Peyer's patch (tissue), 4 donors: ENCODE results near the gene KRTAP19-4. TPM values are rescaled to one million over a fixed set of nuclear protein-coding genes. Genes with fewer than 3 reads are reported as not detected.

Experiments
- DNase-seq, 3 donors: peaks; one replicate each; pipeline ENCODE4 v3.0.0-alpha.2; 2017 to 2019
- H3K27ac ChIP-seq, 4 donors: fragments of 200-600 bp; sonication (generic); one replicate each; pipeline ENCODE4 v1.5.1; 2016 to 2019
- H3K27me3 ChIP-seq, 2 donors: fragments of 200-600 bp; sonication (generic); one replicate each; pipeline ENCODE4 v1.5.1; 2019
- H3K36me3 ChIP-seq, 3 donors: fragments of 200-600 bp; sonication (generic); one replicate each; pipeline ENCODE4 v1.5.1; 2016 to 2019
- H3K4me1 ChIP-seq, 4 donors: fragments of 200-600 bp; sonication (generic); one replicate each; pipeline ENCODE4 v1.5.1; 2016 to 2019
- H3K4me3 ChIP-seq, 4 donors: fragments of 200-600 bp; sonication (generic); 1 replicate in 3 of 4; 2 replicates in 1 of 4; pipeline ENCODE4 v1.5.1; 2016 to 2019; ENCODE audit warnings: mild to moderate bottlenecking in 1 of 4
- H3K9me3 ChIP-seq, 4 donors: fragments of 200-600 bp; sonication (generic); one replicate each; pipeline ENCODE4 v1.5.1; 2016 to 2019; ENCODE audit warnings: mild to moderate bottlenecking in 1 of 4
- POLR2A ChIP-seq, 2 donors: fragments of 450-650 bp; IDR thresholded peaks; one replicate each; pipeline ENCODE4 v1.5.1; 2017; ENCODE audit warnings: antibody characterized with exemption in 2 of 2, mild to moderate bottlenecking in 2 of 2, moderate library complexity in 2 of 2
- total RNA-seq, 4 donors: library from RNA; depleted of rRNA; stranded (reverse); fragments of >200 nt; gene quantifications; one replicate each; pipeline ENCODE4 v1.1.0, GENCODE V29; 2016
- TF ChIP-seq, protein P1 (sequence below), 6 experiments: fragments of 450-650 bp in 4 of 6; fragments of 200-600 bp in 2 of 6; sonication (generic) in 1 of 6; IDR thresholded peaks; one replicate each; pipeline ENCODE4 v1.5.1; 2017 to 2019; ENCODE audit warnings: antibody characterized with exemption in 6 of 6, mild to moderate bottlenecking in 3 of 6, moderate library complexity in 1 of 6

KRTAP19-4 gene
- total RNA-seq, 4 donors from 2014 or later = not detected

DNA sequence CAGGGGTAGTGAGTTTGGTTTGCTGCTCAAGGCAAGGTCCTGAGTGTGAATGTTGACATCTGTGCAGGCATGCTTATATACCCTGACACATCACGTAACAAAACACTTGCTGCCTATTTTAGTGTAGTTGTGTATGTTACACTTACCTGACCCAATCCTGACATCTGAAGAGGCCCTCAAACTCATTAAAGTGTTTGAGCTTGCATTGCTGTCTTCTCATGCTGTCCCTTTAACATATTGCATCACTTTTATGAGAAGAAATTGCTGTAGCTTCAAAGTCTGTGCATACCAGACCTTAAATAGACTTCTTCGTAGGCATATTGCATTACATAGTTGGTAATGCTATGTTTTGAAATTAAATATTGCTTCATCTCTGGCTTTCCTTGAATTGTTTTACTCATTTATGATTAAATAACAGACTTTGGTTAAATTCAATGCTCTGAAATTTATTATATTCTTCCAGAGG lies 5.0 kb downstream of the KRTAP19-4 start, which contains the start of gene KRTAP19-3:
Gene KRTAP19-3, minus strand, starts transcription at position 51 of the 466 bp plus-strand sequence. CDS start 56 bp downstream, outside the sequence.
- no peak for DNase-seq
- Histone ChIP-seq H3K4me1 (no peaks in the 10 kb centered on the region), H3K27ac (no peak within 1 kb of the TSS), H3K4me3 (no peak within 1 kb of the TSS), H3K9me3 (no peaks in the 10 kb centered on the region), H3K27me3 (no peaks in the 10 kb centered on the region), H3K36me3 (no peaks in the 10 kb centered on the region)
- TF ChIP-seq, protein P1, sequence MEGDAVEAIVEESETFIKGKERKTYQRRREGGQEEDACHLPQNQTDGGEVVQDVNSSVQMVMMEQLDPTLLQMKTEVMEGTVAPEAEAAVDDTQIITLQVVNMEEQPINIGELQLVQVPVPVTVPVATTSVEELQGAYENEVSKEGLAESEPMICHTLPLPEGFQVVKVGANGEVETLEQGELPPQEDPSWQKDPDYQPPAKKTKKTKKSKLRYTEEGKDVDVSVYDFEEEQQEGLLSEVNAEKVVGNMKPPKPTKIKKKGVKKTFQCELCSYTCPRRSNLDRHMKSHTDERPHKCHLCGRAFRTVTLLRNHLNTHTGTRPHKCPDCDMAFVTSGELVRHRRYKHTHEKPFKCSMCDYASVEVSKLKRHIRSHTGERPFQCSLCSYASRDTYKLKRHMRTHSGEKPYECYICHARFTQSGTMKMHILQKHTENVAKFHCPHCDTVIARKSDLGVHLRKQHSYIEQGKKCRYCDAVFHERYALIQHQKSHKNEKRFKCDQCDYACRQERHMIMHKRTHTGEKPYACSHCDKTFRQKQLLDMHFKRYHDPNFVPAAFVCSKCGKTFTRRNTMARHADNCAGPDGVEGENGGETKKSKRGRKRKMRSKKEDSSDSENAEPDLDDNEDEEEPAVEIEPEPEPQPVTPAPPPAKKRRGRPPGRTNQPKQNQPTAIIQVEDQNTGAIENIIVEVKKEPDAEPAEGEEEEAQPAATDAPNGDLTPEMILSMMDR (IDR thresholded peaks at IDR 0.05) = no peak
- TF ChIP-seq POLR2A (IDR thresholded peaks at IDR 0.05) = no peak

DNA sequence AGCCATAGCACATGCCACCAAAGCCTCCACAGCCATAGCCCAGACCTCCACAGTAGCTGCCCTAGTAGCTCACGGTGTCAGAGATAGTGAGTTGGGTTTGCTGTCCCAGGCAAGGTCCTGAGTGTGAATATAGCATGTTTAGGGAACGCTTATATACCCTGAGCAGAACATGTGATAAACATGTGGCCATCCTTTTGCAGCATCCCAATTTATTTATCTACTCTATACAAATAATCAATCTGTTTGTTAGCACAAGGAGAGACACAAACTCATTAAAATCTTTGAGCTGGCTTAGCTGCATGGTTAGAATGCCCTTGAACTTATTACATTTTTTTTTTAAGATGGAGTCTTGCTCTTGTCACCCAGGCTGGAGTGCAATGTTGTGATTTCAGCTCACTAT lies 9.6 kb downstream of the KRTAP19-4 start, which contains the start of gene KRTAP19-2:
Gene KRTAP19-2, minus strand, starts transcription at position 101 of the 400 bp plus-strand sequence. Its CDS starts 88 bp downstream, at position 13.
- no peaks in the 10 kb centered on the region for H3K36me3 ChIP-seq

DNA sequence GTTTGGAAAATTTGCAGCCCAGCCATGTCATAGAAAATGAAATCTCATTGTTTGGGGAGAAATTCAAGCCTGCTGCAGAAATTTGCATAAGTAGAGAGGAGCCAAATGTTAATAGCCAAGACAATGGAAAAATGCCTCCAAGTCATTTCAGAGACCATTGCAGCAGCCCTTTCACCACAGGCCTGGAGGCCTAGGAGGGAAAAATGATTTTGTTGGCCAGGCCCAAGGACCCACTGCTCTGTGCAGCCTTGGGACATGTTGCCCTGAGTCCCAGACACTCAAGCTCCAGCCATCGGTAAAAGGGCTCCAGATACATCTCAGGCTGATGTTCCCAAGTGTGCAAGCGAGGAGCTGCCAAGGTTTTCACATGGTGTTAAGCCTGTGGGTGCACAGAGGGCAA lies 10.8 kb downstream of the KRTAP19-4 start:
- no peaks in the 10 kb centered on the region for H3K36me3 ChIP-seq
- DNase-seq = no peak
- TF ChIP-seq POLR2A (IDR thresholded peaks at IDR 0.05) = no peak
- TF ChIP-seq, protein P1 (IDR thresholded peaks at IDR 0.05) = no peak
- H3K4me3 ChIP-seq = no peak overlapping the region
- no peaks in the 10 kb centered on the region for H3K4me1 ChIP-seq
- no peaks in the 10 kb centered on the region for H3K27me3 ChIP-seq
- no peaks in the 10 kb centered on the region for H3K9me3 ChIP-seq
- H3K27ac ChIP-seq = no peak overlapping the region

More for the DNA sequence above, 9.6 kb downstream of the KRTAP19-4 start, which contains the start of gene KRTAP19-2:
- no peaks in the 10 kb centered on the region for H3K27me3 ChIP-seq
- H3K9me3 ChIP-seq = no peaks in the 10 kb centered on the region
- no peak within 1 kb of the TSS for H3K4me3 ChIP-seq
- no peaks in the 10 kb centered on the region for H3K4me1 ChIP-seq
- no peak within 1 kb of the TSS for H3K27ac ChIP-seq
- no peak for TF ChIP-seq POLR2A (IDR thresholded peaks at IDR 0.05)
- TF ChIP-seq, protein P1 (IDR thresholded peaks at IDR 0.05) = no peak
- DNase-seq = no peak

DNA sequence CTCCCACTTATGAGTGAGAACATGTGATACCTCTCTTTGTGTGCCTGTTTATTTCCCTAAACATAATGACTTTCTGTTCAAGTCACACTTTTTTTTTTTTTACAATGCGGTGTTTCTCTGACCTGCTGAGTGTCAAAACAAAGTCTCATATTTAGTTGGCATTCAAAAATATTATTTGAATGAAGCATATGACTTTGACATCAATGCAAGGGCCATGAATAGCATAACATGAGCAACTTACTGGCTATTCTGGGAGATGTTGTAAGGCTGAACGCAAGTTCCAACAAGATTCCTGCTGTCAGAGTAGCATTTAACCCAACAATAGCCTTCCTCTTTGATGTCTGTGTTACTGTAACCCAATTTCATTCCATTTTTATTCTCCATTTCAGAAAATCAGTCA lies 14.8 kb downstream of the KRTAP19-4 start:
- Histone ChIP-seq H3K4me3 (no peak overlapping the region), H3K27me3 (no peaks in the 10 kb centered on the region), H3K27ac (no peak overlapping the region), H3K4me1 (no peaks in the 10 kb centered on the region), H3K36me3 (no peaks in the 10 kb centered on the region), H3K9me3 (no peaks in the 10 kb centered on the region)
- TF ChIP-seq POLR2A (IDR thresholded peaks at IDR 0.05) = no peak
- TF ChIP-seq, protein P1 (IDR thresholded peaks at IDR 0.05) = no peak
- DNase-seq = no peak

DNA sequence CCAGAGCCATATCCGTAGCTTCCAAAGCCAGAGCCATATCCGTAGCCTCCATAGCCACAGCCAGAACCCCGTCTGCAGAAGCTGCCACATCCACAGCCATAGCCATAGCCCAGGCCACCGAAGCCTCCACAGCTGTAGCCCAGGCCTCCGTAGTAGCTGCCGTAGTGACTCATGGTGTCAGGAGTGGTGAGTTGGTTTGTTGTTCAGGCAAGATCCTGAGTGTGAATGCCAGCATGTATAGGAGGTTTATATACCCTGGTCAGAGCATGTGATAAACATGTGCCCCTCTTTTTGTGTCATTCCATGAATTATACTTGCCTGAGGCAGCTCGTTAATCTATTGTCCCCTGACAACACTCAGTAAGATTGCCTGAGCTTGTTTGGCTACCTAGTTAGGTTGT lies 16.8 kb downstream of the KRTAP19-4 start, which contains the start of gene KRTAP19-1:
Gene KRTAP19-1, minus strand, starts transcription at position 223 of the 400 bp plus-strand sequence. Its CDS starts 50 bp downstream, at position 173.
- Histone ChIP-seq H3K27ac (no peak within 1 kb of the TSS), H3K4me1 (no peaks in the 10 kb centered on the region), H3K9me3 (no peaks in the 10 kb centered on the region), H3K36me3 (no peaks in the 10 kb centered on the region), H3K27me3 (no peaks in the 10 kb centered on the region), H3K4me3 (no peak within 1 kb of the TSS)
- no peak for TF ChIP-seq POLR2A (IDR thresholded peaks at IDR 0.05)
- TF ChIP-seq, protein P1 (IDR thresholded peaks at IDR 0.05) = no peak
- no peak for DNase-seq
